ENCODE measurements around the gene ENDOU.

Gene ENDOU

DNA sequence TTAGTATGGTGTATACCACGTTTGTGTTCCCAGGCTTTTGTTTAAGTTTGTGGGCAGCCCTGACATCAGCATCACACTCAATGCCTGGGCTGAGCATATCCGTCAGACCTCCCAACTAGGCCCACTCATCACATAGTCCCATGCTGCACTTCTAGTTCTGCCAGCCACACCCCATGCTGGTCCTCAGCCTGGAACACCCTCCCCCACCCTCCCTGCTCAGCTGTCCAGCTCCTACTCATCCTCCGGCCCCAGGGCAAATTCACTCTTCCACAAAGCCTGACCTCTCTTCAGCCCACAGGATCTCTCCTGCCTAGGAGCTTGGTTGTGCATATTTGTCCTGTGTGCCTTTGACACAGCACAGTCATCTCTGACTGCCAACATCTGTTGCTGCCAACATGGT, 3.9 kb upstream of the ENDOU start:
- no peak for TF ChIP-seq CTCF (IDR thresholded peaks at IDR 0.05; ENCODE audit: borderline replicate concordance, control extremely low read depth, extremely low read depth, insufficient read depth, missing control alignments)
- DNase-seq (ENCODE audit: low spot score) = no peak
- in situ Hi-C loops (cut with MboI; ENCODE audit: low sequenced_read_pairs, unreplicated experiment) = no loop called here

DNA sequence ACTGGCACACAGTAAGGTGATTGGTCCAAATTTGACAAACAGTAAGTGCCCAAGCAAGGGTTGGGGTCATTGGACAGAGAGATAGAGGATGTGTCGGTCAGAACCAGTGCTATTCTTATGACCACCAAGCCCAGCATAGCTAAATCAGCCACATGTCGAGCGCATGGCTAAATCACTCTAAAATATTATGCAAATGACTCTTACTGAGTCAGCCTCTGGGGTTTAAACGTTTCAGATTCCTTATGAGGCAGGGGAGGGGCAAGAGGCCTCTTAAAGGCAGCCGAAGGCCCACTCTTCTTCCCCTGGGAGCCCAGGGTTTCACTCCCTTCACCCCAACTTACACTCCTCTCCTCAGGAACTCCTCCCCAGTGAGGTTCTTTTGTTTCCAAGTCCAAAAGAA, 603 bp upstream of the ENDOU start:
- in situ Hi-C loops (cut with MboI; ENCODE audit: low sequenced_read_pairs, unreplicated experiment) = no loop called here

GRCh38 chr12:47722941-47723631, 2.2 kb downstream of the ENDOU start:
- DNase-seq (ENCODE audit: low spot score) = no peak
- TF ChIP-seq CTCF (IDR thresholded peaks at IDR 0.05; ENCODE audit: borderline replicate concordance, control extremely low read depth, extremely low read depth, insufficient read depth, missing control alignments) = no peak
- in situ Hi-C loops (cut with MboI; ENCODE audit: low sequenced_read_pairs, unreplicated experiment) = loop anchor here (25.0 kb wide), 1 partner anchor 439 kb away; the partner anchor contains the start of gene ASB8

More for the DNA sequence above, 603 bp upstream of the ENDOU start:
- no peak for TF ChIP-seq CTCF (IDR thresholded peaks at IDR 0.05; ENCODE audit: borderline replicate concordance, control extremely low read depth, extremely low read depth, insufficient read depth, missing control alignments)
- DNase-seq (ENCODE audit: low spot score) = no peak

GRCh38 chr12:47722136-47722834, 3.0 kb downstream of the ENDOU start:
- in situ Hi-C loops (cut with MboI; ENCODE audit: low sequenced_read_pairs, unreplicated experiment) = loop anchor here (25.0 kb wide), 1 partner anchor 440 kb away; the partner anchor contains the start of gene ASB8
- TF ChIP-seq CTCF (IDR thresholded peaks at IDR 0.05; ENCODE audit: borderline replicate concordance, control extremely low read depth, extremely low read depth, insufficient read depth, missing control alignments) = no peak
- no peak for DNase-seq (ENCODE audit: low spot score)

- in situ Hi-C loops (cut with MboI; ENCODE audit: low sequenced_read_pairs, unreplicated experiment) = loop anchor here (25.0 kb wide), 1 partner anchor 441 kb away; the partner anchor contains the start of gene ASB8
- no peak for DNase-seq (ENCODE audit: low spot score)
- TF ChIP-seq CTCF (IDR thresholded peaks at IDR 0.05; ENCODE audit: borderline replicate concordance, control extremely low read depth, extremely low read depth, insufficient read depth, missing control alignments) = no peak
Measured at GRCh38 chr12:47721431-47721973, 3.8 kb downstream of the ENDOU start.

GRCh38 chr12:47718531-47718930, 6.8 kb downstream of the ENDOU start:
- no peak for DNase-seq (ENCODE audit: low spot score)
- in situ Hi-C loops (cut with MboI; ENCODE audit: low sequenced_read_pairs, unreplicated experiment) = loop anchor here (10.0 to 25.0 kb wide), 2 partner anchors 56 to 444 kb away; partner anchors contain the start of genes ASB8 and SLC48A1
- no peak for TF ChIP-seq CTCF (IDR thresholded peaks at IDR 0.05; ENCODE audit: borderline replicate concordance, control extremely low read depth, extremely low read depth, insufficient read depth, missing control alignments)

All from GM13976 (cell line).